OCI-LY3 (cell line): ENCODE measurements around the gene GULP1.

Experiments
- EZH2phosphoT487 ChIP-seq: fragments of 200-600 bp; shearing (Covaris generic); IDR thresholded peaks from 2 replicates; pipeline ENCODE4 v1.6.1; 2018; ENCODE audit warnings: antibody characterized with exemption, mixed run types, low read depth
- TF ChIP-seq, protein P1 (sequence below): fragments of 200-600, 300-600 bp; sonication (generic); IDR thresholded peaks from 2 replicates; pipeline ENCODE4 v1.5.1; 2014; ENCODE audit warnings: antibody characterized with exemption, low read length, low read depth

DNA sequence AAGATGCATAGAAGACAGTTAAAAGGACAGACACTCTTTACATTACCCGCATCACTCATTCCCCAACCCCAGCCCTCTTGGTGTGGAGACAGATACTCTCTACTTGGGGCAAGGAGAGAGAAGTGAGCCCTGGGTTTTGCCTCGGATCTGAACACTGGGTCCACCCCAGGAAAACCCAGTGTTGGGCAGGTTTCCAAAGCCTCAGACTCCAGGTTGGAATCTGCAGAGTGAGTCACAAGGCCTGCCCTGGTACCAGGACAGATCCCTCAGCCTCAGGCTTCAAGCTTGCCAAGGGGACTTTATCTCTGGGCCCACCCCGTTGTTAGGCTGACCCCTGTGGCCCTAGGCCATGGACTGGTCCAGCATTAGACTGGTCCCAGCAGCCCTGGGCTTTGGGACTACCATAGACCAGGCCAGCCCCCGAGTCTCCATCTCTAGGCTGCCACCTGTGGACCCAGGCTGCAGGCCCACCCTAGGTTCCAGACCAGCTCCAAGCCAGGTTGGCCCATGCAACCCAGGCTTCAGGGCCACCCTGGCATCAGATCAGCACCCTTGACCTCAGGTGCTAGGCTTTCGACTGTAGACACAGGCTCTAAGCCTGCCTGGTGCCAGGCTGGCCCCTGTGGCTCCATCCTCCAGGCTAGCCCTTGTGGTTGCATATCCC lies 112.8 kb downstream of the GULP1 start:
- TF ChIP-seq, protein P1, sequence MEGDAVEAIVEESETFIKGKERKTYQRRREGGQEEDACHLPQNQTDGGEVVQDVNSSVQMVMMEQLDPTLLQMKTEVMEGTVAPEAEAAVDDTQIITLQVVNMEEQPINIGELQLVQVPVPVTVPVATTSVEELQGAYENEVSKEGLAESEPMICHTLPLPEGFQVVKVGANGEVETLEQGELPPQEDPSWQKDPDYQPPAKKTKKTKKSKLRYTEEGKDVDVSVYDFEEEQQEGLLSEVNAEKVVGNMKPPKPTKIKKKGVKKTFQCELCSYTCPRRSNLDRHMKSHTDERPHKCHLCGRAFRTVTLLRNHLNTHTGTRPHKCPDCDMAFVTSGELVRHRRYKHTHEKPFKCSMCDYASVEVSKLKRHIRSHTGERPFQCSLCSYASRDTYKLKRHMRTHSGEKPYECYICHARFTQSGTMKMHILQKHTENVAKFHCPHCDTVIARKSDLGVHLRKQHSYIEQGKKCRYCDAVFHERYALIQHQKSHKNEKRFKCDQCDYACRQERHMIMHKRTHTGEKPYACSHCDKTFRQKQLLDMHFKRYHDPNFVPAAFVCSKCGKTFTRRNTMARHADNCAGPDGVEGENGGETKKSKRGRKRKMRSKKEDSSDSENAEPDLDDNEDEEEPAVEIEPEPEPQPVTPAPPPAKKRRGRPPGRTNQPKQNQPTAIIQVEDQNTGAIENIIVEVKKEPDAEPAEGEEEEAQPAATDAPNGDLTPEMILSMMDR: no peak
- TF ChIP-seq EZH2phosphoT487: no peak
